K562 (cell line): ENCODE results near the gene VPS11. TPM values are rescaled to one million over a fixed set of nuclear protein-coding genes. Genes with fewer than 3 reads are reported as not detected.

Experiments used
- BMI1 ChIP-seq: fragments of 150-350 bp; IDR thresholded peaks from 2 replicates; pipeline ENCODE4 v1.6.1; 2014; ENCODE audit warnings: low read length
- ERF ChIP-seq: fragments of 450-650 bp; formaldehyde crosslinking; IDR thresholded peaks from 2 replicates; pipeline ENCODE4 v1.4.0; 2020; ENCODE audit warnings: mild to moderate bottlenecking, mixed read lengths
- FIP1L1 ChIP-seq: fragments of 200-400 bp; formaldehyde crosslinking; IDR thresholded peaks from 2 replicates; pipeline ENCODE4 v1.6.1; 2018; ENCODE audit warnings: mild to moderate bottlenecking, low read depth, low read length; ENCODE audit not compliant: poor library complexity, severe bottlenecking
- GATA2 ChIP-seq: sonication (generic); formaldehyde crosslinking; IDR thresholded peaks from 2 replicates; pipeline ENCODE4 v1.4.0; 2020; ENCODE audit warnings: mild to moderate bottlenecking, missing genetic modification reagents
- GTF2E2 ChIP-seq: fragments of 200-800 bp; sonication (Bioruptor generic); IDR thresholded peaks from 2 replicates; pipeline ENCODE4 v1.6.1; 2016; ENCODE audit warnings: missing genetic modification characterization, missing compliant biosample characterization
- HNRNPUL1 ChIP-seq: fragments of 200-400 bp; formaldehyde crosslinking; IDR thresholded peaks from 2 replicates; pipeline ENCODE4 v1.6.1; 2017; ENCODE audit warnings: low read length
- KAT8 ChIP-seq: fragments of 450-650 bp; IDR thresholded peaks from 2 replicates; pipeline ENCODE4 v1.6.1; 2016; ENCODE audit warnings: low read depth, mild to moderate bottlenecking
- MBD2 ChIP-seq: sonication (generic); IDR thresholded peaks from 2 replicates; pipeline ENCODE4 v1.6.1; 2016; ENCODE audit warnings: low read depth, borderline replicate concordance
- MECOM ChIP-seq: fragments of 250-450 bp; sonication (Bioruptor Pico); IDR thresholded peaks from 2 replicates; pipeline ENCODE4 v1.8.0; 2022; ENCODE audit warnings: inconsistent platforms
- PHF21A ChIP-seq: fragments of 450-650 bp; IDR thresholded peaks from 2 replicates; pipeline ENCODE4 v1.6.1; 2017; ENCODE audit warnings: low read depth, borderline replicate concordance
- POLR2H ChIP-seq: IDR thresholded peaks from 2 replicates; pipeline ENCODE4 v1.6.1; 2016; ENCODE audit warnings: missing genetic modification characterization, low read depth, mild to moderate bottlenecking, control low read depth, missing compliant biosample characterization, moderate library complexity
- PYGO2 ChIP-seq: fragments of 450-650 bp; IDR thresholded peaks from 2 replicates; pipeline ENCODE4 v1.6.1; 2016; ENCODE audit warnings: mild to moderate bottlenecking, missing genetic modification characterization, moderate library complexity, missing compliant biosample characterization
- RBBP5 ChIP-seq: fragments of 200-600 bp; sonication (generic); IDR thresholded peaks from 2 replicates; pipeline ENCODE4 v1.6.1; 2012; ENCODE audit warnings: borderline replicate concordance, mild to moderate bottlenecking, low read length, control low read depth, inconsistent platforms; ENCODE audit not compliant: insufficient read depth, poor library complexity, severe bottlenecking
- SIX5 ChIP-seq, 2 experiments: IDR thresholded peaks; 2 replicates each; pipeline ENCODE4 v1.6.1; 2011; ENCODE audit warnings: low read length in 2 of 2, borderline replicate concordance in 1 of 2, low read depth in 1 of 2, mild to moderate bottlenecking in 1 of 2, moderate library complexity in 1 of 2; ENCODE audit not compliant: insufficient read depth in 1 of 2
- ZC3H4 ChIP-seq: sonication (generic); formaldehyde crosslinking; IDR thresholded peaks from 2 replicates; pipeline ENCODE4 v1.9.0; 2021; ENCODE audit warnings: missing genetic modification reagents, borderline replicate concordance
- polyA plus RNA-seq, 8 experiments: library from polyadenylated mRNA; depleted of rRNA in 4 of 8; stranded (reverse) in 5 of 8; unstranded in 3 of 8; fragments of >200 nt; fragmentation: Nextera tagmentation in 2 of 8; fragmentation: Illumina TruSeq in 1 of 8; extraction: Ambion mirVana in 2 of 8; extraction: Trizol in 1 of 8; gene quantifications; 2 replicates each; pipeline versions ENCODE4 v1.2.1 to v1.2.3, GENCODE V29; 2011 to 2014; ENCODE audit warnings: inconsistent platforms in 1 of 8, missing spikeins in 1 of 8
- total RNA-seq, 7 experiments: library from RNA; depleted of rRNA in 6 of 7; stranded (reverse); fragments of >200 nt in 6 of 7; fragmentation: Illumina TruSeq in 2 of 7; extraction: Trizol in 2 of 7; gene quantifications; 2 replicates each; pipeline versions ENCODE4 v1.2.1 to v1.2.3, GENCODE V29; 2011 to 2021; ENCODE audit warnings: low replicate concordance in 1 of 7
- TF ChIP-seq, protein P1 (sequence below): fragments of 450-650 bp; formaldehyde crosslinking; IDR thresholded peaks from 2 replicates; pipeline ENCODE4 v1.4.0; 2022; ENCODE audit warnings: mild to moderate bottlenecking, moderate library complexity
- TF ChIP-seq, protein P2 (sequence below): fragments of 200-800 bp; sonication (Bioruptor generic); IDR thresholded peaks from 2 replicates; pipeline ENCODE4 v1.6.1; 2017; ENCODE audit warnings: missing genetic modification characterization, missing compliant biosample characterization
- TF ChIP-seq, protein P3 (sequence below), 2 experiments: fragments of 450-650 bp in 1 of 2; IDR thresholded peaks; 2 replicates each; pipeline ENCODE4 v1.6.1; 2011 to 2017; ENCODE audit warnings: low read depth in 2 of 2, antibody characterized with exemption in 1 of 2, borderline replicate concordance in 1 of 2, low read length in 1 of 2, mild to moderate bottlenecking in 1 of 2, mixed read lengths in 1 of 2; ENCODE audit not compliant: control insufficient read depth in 1 of 2

Gene VPS11
- total and polyA plus RNA-seq, 9 of the 15 experiments (the other 6 are each of a cell fraction or from before 2014, with no cell fraction given) = 14.1 to 35.5 (median 27.5) TPM

DNA sequence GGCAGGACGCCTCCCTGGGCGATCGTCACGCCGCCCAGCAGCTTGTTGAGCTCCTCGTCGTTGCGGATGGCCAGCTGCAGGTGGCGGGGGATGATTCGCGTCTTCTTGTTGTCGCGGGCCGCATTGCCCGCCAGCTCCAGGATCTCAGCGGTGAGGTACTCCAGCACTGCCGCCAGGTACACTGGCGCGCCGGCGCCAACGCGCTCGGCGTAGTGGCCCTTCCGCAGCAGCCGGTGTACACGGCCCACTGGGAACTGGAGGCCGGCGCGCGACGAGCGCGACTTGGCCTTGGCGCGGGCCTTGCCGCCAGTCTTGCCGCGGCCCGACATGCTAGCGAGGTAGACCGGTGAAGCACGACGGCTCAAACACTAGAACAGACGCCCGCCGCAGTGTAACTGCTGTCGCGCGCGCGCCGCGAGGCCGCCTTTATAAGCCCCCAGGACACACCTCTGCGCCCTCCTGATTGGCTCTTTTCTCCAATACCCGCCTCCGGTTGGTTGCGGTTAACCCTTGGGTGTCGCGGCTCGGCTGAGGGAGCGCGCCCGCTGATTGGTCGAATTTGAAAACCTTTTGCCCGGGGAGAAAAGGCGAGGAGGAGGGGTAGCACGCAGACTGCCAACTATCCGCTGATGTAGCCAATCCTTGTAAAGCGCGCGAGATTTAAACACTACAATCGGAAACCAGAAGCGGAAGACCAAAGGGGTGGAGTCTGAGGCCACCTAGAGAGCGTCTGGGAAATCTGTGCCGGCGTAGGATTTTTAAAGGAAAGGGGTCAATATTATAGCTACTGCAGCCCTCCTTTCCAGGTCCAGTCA, 27.7 kb downstream of the VPS11 start (continued):
- TF ChIP-seq HNRNPUL1 = no peak
- TF ChIP-seq KAT8 = no peak
- TF ChIP-seq PHF21A = peak; percentile 91; the same call in 1 of the 2 replicates
- no peak for TF ChIP-seq MECOM (CRISPR knock-in tag)
- TF ChIP-seq, protein P1, sequence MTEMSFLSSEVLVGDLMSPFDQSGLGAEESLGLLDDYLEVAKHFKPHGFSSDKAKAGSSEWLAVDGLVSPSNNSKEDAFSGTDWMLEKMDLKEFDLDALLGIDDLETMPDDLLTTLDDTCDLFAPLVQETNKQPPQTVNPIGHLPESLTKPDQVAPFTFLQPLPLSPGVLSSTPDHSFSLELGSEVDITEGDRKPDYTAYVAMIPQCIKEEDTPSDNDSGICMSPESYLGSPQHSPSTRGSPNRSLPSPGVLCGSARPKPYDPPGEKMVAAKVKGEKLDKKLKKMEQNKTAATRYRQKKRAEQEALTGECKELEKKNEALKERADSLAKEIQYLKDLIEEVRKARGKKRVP = no peak
- TF ChIP-seq MBD2 = peak; percentile 91
- TF ChIP-seq, protein P2, sequence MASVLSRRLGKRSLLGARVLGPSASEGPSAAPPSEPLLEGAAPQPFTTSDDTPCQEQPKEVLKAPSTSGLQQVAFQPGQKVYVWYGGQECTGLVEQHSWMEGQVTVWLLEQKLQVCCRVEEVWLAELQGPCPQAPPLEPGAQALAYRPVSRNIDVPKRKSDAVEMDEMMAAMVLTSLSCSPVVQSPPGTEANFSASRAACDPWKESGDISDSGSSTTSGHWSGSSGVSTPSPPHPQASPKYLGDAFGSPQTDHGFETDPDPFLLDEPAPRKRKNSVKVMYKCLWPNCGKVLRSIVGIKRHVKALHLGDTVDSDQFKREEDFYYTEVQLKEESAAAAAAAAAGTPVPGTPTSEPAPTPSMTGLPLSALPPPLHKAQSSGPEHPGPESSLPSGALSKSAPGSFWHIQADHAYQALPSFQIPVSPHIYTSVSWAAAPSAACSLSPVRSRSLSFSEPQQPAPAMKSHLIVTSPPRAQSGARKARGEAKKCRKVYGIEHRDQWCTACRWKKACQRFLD = no peak
- TF ChIP-seq, protein P3, sequence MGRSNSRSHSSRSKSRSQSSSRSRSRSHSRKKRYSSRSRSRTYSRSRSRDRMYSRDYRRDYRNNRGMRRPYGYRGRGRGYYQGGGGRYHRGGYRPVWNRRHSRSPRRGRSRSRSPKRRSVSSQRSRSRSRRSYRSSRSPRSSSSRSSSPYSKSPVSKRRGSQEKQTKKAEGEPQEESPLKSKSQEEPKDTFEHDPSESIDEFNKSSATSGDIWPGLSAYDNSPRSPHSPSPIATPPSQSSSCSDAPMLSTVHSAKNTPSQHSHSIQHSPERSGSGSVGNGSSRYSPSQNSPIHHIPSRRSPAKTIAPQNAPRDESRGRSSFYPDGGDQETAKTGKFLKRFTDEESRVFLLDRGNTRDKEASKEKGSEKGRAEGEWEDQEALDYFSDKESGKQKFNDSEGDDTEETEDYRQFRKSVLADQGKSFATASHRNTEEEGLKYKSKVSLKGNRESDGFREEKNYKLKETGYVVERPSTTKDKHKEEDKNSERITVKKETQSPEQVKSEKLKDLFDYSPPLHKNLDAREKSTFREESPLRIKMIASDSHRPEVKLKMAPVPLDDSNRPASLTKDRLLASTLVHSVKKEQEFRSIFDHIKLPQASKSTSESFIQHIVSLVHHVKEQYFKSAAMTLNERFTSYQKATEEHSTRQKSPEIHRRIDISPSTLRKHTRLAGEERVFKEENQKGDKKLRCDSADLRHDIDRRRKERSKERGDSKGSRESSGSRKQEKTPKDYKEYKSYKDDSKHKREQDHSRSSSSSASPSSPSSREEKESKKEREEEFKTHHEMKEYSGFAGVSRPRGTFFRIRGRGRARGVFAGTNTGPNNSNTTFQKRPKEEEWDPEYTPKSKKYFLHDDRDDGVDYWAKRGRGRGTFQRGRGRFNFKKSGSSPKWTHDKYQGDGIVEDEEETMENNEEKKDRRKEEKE (IDR thresholded peaks at IDR 0.05; ENCODE audit: borderline replicate concordance in 1 of 2, control insufficient read depth in 1 of 2, low read depth in 2 of 2, low read length in 1 of 2) = peak in 1 of 2 experiments; percentile 85; a peak in 1 of 4 replicates
- TF ChIP-seq PYGO2 (tag) = no peak
- no peak for TF ChIP-seq SIX5 (IDR thresholded peaks at IDR 0.05; ENCODE audit: borderline replicate concordance in 1 of 2, insufficient read depth in 1 of 2, low read depth in 1 of 2, low read length in 2 of 2)
- peak; percentile 82 for TF ChIP-seq RBBP5
- peak; percentile 82; the same call in 1 of the 2 replicates for TF ChIP-seq ERF (CRISPR knock-in tag)
- peak; percentile 100 for TF ChIP-seq GTF2E2 (tag)
- 0 out of 2 replicates have a peak, but pooled peaks have one; percentile 31 for TF ChIP-seq GATA2
- TF ChIP-seq BMI1 = no peak
- peak; percentile 100 for TF ChIP-seq FIP1L1
- TF ChIP-seq ZC3H4 = no peak
- TF ChIP-seq POLR2H (tag) = peak; percentile 99
